Stimulated activated CD4-positive, alpha-beta T cell treated with anti-CD3 and anti-CD28 coated beads, Interleukin-15, amount 100 ng/mL, for 1 hour (primary cell): ENCODE measurements around the gene SFTPB.
"Not testable (repeated sequence)": the region's sequence is repeated elsewhere in the genome, so short reads cannot be mapped to it uniquely, and the experiment has no call there.

ENCODE experiments used
- DNase-seq, 2 donors: peaks; one replicate each; pipeline ENCODE4 v3.0.0-alpha.2; 2020; ENCODE audit warnings: low read depth in 1 of 2, low spot score in 1 of 2

The SFTPB gene

DNA sequence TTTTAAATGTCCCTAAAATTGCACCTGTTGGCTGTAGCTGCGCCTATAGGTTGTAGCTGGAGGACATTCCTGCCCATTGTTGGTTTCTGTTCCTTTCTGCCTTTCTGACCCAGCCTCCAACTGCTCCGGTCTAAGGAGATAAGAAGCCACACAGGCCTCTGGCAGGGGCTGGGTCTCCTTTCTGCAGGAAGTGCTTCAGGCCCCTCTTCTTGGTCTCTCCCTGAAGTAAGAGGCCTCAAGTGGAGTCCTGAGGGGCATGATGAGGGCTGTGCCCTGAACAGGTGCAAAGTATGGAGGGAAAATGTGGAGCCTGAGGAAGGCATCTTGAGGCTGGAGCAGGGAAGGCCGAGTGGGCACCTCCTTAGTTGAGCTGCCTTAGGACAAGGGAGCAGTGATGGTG, 10.4 kb upstream of the SFTPB start:
- no peak for DNase-seq

DNA sequence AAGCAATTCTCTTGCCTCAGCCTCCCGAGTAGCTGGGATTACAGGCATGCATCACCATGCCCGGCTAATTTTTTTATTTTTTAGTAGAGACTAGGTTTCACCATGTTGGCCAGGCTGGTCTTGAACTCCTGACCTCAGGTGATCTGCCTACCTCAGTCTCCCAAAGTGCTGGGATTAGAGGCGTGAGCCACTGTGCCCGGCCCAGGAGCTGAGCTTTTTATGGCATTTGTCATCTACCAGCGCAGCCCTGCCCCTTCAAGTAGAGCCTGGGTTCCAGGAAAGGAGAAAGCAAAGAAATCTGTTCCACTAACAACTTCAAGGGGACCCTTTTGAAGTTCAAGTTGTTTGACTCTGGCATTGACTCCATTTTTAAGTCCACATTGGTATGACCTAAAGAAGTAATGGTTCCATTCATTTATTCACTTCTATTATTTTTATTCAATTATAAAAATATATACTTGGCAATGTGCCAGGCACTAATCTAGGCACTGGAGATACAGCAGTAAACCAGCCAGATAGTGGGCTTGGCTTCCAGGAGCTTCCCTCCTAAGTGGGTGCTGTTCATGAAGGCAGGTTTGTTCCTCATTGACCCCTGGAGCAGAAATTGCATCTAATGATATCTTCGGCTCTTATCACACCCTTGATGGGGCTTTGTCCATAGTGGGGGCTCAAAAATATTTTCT, 8.0 kb upstream of the SFTPB start:
- no peak for DNase-seq

DNA sequence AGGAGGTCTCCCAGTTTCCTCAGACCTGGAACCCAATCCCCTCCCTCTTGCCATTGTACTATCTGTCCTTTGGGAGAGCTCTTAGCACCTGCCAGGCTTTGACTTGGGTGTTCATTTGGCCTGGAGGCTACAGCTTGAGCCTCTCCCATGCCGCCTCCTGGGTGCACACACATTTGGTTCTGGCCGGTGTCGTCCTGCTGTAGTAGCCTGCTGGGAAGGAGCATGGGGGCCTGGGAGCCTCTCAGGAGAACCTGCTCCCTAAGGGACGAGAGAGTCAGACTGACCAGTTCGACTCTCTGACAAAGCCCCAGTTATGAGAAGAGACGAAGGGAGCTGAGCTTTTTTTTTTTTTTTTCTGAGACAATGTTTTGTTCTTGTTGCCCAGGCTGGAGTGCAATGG, 7.4 kb upstream of the SFTPB start:
- DNase-seq = no peak

DNA sequence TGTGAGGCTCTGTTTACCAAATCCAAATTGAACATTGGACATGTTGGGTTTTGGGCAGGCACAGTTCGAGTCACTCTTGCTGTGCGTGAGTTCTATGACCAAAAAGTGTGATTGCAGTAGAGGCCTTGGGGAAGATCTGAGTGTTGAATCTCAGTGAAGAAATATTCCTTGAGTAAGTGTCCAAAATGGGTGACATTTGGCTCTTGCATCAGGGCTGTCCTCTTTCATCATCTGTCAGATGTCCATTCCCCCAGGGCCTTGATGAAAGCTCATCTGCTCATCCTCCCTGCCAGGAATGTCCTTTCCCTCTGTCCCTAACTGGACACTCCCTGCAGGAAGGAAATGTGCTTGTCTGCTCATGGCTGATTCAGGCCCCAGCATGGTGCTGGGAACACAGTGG, 6.4 kb upstream of the SFTPB start:
- DNase-seq = no peak

DNA sequence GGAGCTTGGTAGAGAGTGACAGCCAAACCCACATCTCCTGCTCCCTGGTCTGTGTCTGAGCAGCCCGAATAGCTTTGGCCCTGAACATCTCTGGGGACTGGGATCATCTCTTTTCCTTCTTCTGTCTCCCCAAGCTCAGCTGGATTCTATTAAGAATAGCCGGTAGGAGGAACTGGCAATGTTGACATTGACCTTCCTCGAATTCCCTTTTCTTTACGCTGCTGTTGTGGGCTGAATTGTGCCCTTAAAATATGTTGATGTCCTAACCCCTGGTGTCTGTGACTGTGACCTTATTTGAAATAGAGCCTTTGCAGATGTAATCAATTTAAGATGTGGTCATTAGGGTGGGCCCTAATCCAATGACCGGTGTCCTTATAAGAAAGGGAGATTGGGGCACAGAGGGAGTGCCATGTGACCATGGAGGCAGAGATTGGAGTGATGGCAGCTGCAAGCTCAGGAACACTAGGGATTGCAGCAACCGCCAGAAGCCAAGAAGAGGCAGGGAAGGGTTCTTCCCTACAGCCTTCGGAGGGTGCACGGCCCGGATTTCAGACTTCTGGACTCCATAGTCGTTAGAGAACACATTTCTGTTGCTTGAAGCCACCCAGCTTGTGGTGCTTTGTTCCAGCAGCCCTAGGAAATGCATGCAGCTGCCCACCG, 5.8 kb upstream of the SFTPB start:
- no peak for DNase-seq

DNA sequence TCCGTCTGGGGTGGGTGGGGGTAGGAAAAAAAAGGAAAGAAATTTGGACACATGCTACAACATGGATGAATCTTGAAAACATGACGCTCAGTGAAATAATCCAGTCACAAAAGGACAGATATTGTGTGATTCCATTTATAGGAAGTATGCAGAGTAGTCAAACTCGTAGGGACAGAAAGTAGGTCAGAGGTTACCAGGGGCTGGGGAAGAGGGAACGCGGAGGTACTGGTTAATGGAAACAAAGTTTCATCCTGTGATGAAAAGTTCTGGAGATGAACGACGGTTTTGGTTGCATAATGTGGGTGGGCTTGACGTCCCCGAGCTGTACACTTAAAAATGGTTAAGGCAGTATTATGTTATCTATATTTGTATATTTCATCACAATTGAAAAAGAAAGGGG, 4.5 kb upstream of the SFTPB start:
- no peak for DNase-seq

DNA sequence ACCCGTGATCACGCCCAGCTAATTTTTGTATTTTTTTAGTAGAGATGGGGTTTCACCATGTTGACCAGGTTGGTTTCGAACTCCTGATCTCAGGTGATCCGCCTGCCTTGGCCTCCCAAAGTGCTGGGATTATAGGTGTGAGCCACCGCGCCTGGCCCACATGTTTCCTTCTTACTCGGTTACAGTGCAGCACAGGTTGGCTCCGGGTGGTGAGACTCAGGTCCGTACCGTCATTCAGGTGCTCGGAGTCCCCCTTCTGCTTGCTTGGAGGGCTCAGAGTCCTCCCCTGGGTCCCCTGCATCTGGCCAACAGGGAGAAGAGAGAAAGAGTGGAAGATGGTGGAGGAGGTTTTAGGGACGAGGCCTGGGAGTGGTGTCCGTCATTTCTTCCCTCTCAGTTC, 2.4 kb upstream of the SFTPB start:
- not testable (repeated sequence) for DNase-seq

DNA sequence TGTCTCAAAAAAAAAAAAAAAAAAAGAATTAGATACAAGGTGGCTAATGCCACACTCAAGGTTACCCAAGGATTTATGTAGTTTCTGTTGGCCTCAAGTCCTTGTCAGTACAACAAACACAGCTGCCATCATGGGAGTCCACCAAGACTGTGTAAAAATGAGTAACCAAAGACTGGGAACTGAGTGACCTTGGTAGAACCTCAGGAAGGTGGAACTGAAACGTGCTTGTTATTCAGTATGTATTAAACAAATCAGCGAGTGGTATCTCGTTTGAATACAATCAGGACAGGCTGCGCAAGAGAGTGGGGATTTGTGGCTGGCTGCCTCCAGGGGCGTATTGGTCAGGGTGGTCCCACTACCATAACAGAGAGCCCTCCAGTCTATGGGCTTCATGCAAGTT, 1.6 kb upstream of the SFTPB start:
- no peak for DNase-seq

DNA sequence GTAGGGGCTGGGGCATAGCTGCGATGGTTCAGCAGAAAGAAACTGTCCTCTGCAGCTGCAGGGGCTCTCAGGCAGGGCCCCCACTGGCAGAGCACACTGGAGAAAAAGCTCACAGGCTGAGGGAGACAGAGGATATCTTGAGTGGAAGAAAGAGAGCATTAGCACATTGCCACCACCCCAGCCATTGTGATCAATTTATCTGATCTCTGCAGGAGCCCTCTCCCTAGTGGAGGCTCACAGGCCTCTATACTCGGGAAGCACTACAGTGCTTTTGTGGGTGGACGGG, 801 bp upstream of the SFTPB start:
- no peak for DNase-seq

- DNase-seq = no peak
Measured at GRCh38 chr2:85667561-85668008, 414 bp downstream of the SFTPB start.

GRCh38 chr2:85666435-85667316, 1.3 kb downstream of the SFTPB start:
- DNase-seq = no peak

GRCh38 chr2:85666016-85666415, 2.0 kb downstream of the SFTPB start:
- no peak for DNase-seq

GRCh38 chr2:85665264-85665937, 2.6 kb downstream of the SFTPB start:
- no peak for DNase-seq

- DNase-seq = no peak
Measured at GRCh38 chr2:85663594-85664565, 4.1 kb downstream of the SFTPB start.

DNA sequence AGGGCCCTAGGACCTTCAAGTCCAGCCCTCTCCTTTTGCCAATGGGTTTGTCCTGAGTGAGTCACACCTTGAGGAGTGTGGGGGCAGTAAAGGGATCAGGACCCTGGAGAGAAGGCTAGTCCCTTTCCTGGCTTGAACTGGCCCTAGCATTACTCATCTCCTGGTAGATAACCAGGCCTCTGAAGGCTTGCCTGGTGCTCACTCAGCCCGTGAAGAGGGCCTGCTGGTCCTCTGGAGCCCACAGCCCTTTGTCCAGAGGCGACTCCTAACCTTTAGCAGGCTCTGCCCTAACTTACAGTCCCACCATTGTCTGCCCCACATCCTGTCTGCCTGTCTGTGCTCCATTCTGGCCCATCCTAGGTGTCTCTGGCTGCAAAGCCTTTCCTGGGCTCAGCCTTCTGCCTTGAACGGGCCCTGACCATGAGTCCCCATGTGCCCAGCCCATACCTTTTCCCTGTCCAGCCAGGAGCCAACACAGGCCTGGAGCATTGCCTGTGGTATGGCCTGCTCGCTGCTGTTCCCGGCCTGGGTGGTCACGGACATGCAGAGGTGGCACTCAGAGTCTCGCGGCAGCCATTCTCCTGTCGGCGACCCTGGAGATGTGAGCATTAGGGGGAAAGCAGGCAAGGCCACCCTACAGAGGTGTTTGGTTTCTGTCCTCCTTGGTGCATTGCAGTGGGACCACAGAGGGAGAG, 5.0 kb downstream of the SFTPB start:
- DNase-seq = no peak

- DNase-seq = no peak
Measured at GRCh38 chr2:85661139-85661858, 6.7 kb downstream of the SFTPB start.

DNA sequence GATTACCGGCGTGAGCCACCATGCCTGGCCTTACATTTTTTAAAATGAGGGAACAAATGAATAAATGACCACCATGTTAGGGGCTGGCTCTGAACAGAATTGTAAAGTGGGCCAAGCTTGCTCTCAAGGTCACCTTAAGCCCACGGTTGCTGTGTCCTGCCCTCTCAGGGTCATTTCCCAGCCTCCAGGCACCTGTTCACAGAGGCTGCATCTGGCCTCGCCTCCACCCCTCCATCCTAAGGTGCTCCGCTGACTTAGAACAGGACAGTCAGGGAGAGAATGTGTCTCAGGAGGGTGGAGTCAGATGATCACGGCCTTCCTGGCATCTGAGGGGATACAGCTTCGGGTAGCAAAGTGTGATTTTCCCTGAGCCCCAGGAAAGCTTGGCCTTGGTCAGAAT, 7.3 kb downstream of the SFTPB start:
- no peak for DNase-seq

DNA sequence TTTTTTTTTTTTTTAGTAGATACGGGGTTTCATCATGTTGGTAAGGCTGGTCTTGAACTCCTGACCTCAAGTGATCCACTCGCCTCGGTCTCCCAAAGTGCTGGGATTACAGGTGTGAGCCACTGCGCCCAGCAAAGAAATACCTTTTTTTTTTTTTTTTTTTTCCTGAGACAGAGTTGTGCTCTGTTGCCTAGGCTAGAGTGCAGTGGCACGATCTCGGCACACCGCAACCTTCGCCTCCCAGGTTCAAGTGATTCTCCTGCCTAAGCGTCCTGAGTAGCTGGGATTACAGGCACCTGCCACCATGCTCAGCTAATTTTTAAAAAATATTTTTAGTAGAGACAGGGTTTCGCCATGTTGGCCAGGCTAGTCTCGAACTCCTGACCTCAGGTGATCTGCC, 7.7 kb downstream of the SFTPB start:
- DNase-seq = not testable (repeated sequence)

GRCh38 chr2:85659324-85659981, 8.5 kb downstream of the SFTPB start:
- no peak for DNase-seq
